Spinal cord (tissue), 10 donors: ENCODE measurements around the gene MICAL2. TPM values are rescaled to one million over a fixed set of nuclear protein-coding genes. Genes with fewer than 3 reads are reported as not detected.

Experiments
- DNase-seq, 6 donors: peaks; one replicate each; pipeline versions ENCODE4 v3.0.0 to v3.0.0-alpha.2; 2013 to 2015; ENCODE audit warnings: low spot score in 6 of 6, low read depth in 4 of 6
- H3K27ac ChIP-seq: one replicate; pipeline ENCODE4 v1.5.1; 2013; ENCODE audit warnings: low read depth, low read length, control low read depth
- H3K27me3 ChIP-seq: one replicate; pipeline ENCODE4 v1.6.1; 2013; ENCODE audit warnings: low read length; ENCODE audit not compliant: control insufficient read depth, insufficient read depth
- H3K36me3 ChIP-seq: one replicate; pipeline ENCODE4 v1.6.1; 2013; ENCODE audit warnings: low read length; ENCODE audit not compliant: control insufficient read depth, insufficient read depth
- H3K4me1 ChIP-seq: one replicate; pipeline ENCODE4 v1.6.1; 2013; ENCODE audit warnings: low read length; ENCODE audit not compliant: control insufficient read depth, insufficient read depth
- H3K4me3 ChIP-seq: one replicate; pipeline ENCODE4 v1.5.1; 2013; ENCODE audit warnings: low read depth, low read length, control low read depth
- H3K9me3 ChIP-seq: one replicate; pipeline ENCODE4 v1.6.1; 2013; ENCODE audit warnings: low read length; ENCODE audit not compliant: control insufficient read depth, insufficient read depth
- WGBS: methylation state at CpG from one replicate; pipeline ENCODE4 v1.1.5; 2013; ENCODE audit warnings: missing lambda C conversion rate; ENCODE audit not compliant: insufficient coverage; 5-methylcytosine and 5-hydroxymethylcytosine counted together
- polyA plus RNA-seq, 2 donors: library from polyadenylated mRNA; unstranded; fragments of 120-200 nt; gene quantifications; one replicate each; pipeline ENCODE4 v1.2.1, GENCODE V29; 2013; ENCODE audit not compliant: insufficient read length in 2 of 2
- total RNA-seq, 2 donors: library from RNA; depleted of rRNA in 1 of 2; stranded (reverse); fragments of 120-200 nt in 1 of 2; fragments of >200 nt in 1 of 2; gene quantifications; one replicate each; pipeline versions ENCODE4 v1.2.3 to v1.2.4, GENCODE V29; 2013 to 2014
- donor health status: healthy.

MICAL2 gene
- total and polyA plus RNA-seq, 4 donors, result 15.8 to 57.0 (median 23.2) TPM

DNA sequence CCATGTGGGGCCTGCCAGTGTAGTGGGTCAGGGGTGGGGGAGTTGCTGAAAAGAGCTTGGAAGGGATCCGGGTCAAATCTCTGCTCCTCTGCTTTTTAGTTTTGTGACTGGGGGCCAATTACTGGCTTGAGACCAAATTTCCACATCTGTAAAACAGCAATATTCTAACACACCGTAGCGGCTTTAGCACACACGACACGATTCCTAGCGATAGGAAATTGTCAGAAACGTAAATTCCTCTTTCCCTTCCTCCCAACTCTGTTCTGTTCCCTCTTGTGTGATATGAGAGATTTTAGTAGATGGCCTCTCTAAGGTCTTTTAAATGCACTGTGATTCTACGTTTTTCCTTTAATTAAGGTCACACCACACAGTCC lies 71.9 kb downstream of the MICAL2 start:
- Histone ChIP-seq H3K9me3 (no peaks in the 10 kb centered on the region), H3K4me1 (no peaks in the 10 kb centered on the region), H3K36me3 (no peaks in the 10 kb centered on the region), H3K27ac (no peak overlapping the region), H3K4me3 (no peak overlapping the region), H3K27me3 (peaks cover 2% of the 10 kb centered on the region)
- WGBS, result 91% methylated on average over 4 of the region's 8 CpGs
- DNase-seq, result no peak

DNA sequence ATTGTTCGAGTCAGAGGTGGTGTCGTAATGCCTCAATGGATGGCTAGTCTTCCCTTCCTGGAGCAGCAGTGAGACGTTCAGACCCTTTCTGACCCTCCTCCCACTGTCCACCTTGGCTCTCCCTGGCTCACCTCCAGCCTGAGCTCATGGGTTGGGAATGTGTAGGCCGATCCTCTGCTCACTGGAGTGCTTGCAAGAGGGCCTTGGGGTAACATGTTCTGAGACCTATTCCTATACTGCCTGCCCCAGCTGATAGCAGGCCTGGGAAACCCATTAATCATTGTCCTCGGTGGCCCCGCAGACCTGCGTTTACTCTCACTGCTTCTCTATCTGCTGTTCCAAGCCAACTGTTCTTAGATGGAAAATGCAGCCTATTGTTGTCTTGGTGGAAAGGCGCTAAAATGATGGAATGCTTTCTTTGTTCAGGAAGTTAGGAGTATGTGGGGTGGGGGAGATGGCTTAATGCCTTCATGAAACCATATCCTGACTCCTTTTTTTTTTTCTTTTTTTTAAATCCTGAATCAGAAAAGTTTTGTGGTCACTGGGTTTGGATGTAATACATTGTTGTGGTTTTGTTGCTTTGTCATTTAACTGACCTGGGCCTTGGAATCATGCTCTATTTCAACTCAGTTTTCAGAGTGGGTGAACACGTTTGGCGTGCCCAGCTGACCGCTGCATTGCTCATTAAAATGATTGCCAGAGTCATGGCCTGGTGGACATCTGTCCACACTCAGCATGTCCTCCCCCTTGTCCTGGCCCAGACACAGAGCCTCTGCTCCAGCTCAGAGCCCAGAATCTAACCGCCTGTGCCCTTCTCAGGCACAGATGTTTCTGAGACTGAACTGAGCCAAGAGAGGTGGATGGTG lies 72.5 kb downstream of the MICAL2 start:
- 66% methylated on average over 6 of the region's 12 CpGs for WGBS
- no peaks in the 10 kb centered on the region for H3K4me1 ChIP-seq

DNA sequence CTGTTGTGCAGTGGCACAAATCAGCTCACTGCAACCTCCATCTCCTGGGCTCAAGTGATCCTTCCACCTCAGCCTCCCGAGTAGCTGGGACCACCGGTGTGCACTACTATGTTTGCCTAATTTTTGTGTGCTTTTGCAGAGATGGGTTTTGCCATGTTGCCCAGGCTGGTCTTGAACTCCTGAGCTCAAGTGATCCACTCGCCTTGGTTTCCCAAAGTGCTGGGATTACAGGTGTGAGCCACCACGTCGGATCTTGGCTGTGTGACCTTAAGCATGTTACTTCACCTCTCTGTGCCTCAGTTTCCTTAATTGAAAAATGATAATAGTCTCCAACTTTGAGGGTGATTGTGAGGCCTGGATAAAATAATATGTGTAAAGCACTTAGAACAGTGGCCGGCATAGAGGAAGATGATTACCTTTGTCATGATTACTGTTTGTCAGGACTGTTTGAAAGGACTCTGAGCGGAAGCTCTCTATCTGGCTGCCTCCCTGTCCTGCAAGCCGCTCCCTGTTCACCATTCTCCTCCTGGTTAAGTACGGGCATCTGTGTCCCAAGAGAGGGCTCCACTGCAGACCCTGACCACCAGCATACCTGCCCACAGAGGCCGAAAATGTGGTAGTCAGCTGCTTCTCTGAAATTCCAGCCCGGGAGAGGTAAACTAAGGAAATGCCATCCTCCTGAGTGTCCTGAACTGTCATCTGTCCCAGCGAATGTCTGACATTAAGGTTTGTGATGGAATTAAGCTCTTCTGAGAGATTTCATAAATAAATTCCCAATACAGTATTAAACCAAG lies 73.6 kb downstream of the MICAL2 start:
- no peak for DNase-seq
- H3K36me3 ChIP-seq, result no peaks in the 10 kb centered on the region
- no peaks in the 10 kb centered on the region for H3K4me1 ChIP-seq
- peaks cover 2% of the 10 kb centered on the region for H3K27me3 ChIP-seq
- no peak overlapping the region for H3K4me3 ChIP-seq
- H3K27ac ChIP-seq, result no peak overlapping the region
- WGBS, result 100% methylated on average over 6 of the region's 12 CpGs
- H3K9me3 ChIP-seq, result no peaks in the 10 kb centered on the region

More for the DNA sequence above, 72.5 kb downstream of the MICAL2 start:
- no peak overlapping the region for H3K27ac ChIP-seq
- H3K9me3 ChIP-seq, result no peaks in the 10 kb centered on the region
- no peaks in the 10 kb centered on the region for H3K36me3 ChIP-seq
- peaks cover 2% of the 10 kb centered on the region for H3K27me3 ChIP-seq
- no peak for DNase-seq
- no peak overlapping the region for H3K4me3 ChIP-seq

DNA sequence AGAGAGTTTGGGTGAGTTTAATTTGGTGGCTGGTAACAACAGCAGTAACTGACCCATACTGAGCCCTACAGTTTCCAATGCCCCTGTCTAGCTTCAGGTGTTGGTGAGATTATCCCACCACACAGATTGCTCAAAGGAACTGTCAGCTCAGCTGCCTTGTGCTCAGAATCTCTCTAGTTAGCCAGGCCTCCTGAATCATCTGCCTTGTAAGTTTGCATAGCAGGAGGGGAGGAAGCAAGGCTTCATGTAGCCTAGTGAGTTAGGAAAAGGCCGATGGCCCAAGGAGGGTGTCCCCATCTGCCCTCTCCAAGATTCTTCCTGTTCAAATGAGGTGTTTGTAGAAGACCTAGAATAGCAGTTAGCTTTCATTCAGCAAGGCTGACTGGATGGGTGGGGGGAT lies 74.3 kb downstream of the MICAL2 start:
- no peak for DNase-seq
- H3K27me3 ChIP-seq, result peaks cover 2% of the 10 kb centered on the region
- no peaks in the 10 kb centered on the region for H3K36me3 ChIP-seq
- no peaks in the 10 kb centered on the region for H3K9me3 ChIP-seq
- no CpG with 5 or more reads among the region's 1 CpG for WGBS
- H3K27ac ChIP-seq, result no peak overlapping the region
- H3K4me3 ChIP-seq, result no peak overlapping the region
- no peaks in the 10 kb centered on the region for H3K4me1 ChIP-seq

DNA sequence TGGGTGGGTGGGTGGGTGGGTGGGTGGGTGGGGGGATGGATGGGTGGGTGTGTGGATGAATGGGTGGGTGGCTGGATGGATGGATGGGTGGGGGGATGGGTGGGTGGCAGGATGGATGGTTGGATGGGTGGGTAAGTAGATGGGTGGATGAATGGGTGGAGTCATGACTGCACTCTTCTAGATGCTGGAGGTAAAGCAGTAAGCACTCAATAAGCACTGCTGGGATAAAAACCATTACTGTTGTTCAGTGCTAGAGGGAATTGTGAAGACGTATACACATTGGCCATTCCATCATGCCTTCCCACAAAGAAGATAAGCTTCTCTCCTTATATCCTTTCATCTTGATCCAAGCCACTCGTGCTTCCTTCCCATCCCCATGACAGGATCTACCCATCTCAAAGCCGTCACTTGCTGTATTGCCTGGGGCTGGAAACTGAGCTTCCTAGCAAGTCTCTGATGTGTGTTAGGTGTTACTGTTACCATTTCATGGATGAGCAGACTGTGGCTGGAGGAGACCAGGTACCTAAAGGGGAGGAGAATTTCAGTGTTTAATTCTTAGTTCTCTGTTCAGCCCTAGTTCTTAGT lies 74.8 kb downstream of the MICAL2 start:
- no peak overlapping the region for H3K27ac ChIP-seq
- no peaks in the 10 kb centered on the region for H3K4me1 ChIP-seq

DNA sequence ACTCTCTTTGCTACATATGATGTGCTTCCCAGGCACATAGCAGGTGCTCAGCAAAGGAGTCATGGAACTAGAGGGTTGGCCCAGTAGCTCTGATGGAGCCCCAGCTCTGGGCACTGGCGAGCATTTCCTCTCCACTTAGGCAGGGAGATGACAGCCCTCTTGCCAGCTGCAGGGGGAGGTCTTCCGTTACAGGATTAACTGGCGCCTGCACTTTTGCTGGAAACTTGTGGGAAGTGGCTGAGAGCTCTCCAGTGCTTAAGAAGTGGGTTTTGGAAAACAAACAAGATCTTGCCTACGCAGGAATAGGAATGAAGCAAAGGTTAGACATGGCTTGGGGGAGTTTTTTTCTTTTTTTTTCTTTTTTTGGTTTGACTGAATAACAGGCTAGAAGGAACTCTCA lies 75.5 kb downstream of the MICAL2 start:
- no peak overlapping the region for H3K4me3 ChIP-seq
- no peaks in the 10 kb centered on the region for H3K4me1 ChIP-seq
- DNase-seq, result no peak
- H3K27ac ChIP-seq, result no peak overlapping the region
- WGBS, result 61% methylated on average over 4 of the region's 4 CpGs
- H3K36me3 ChIP-seq, result no peaks in the 10 kb centered on the region
- no peaks in the 10 kb centered on the region for H3K9me3 ChIP-seq
- peaks cover 2% of the 10 kb centered on the region for H3K27me3 ChIP-seq

More for the DNA sequence above, 74.8 kb downstream of the MICAL2 start:
- DNase-seq, result no peak
- Histone ChIP-seq H3K9me3 (no peaks in the 10 kb centered on the region), H3K27me3 (peaks cover 2% of the 10 kb centered on the region), H3K36me3 (no peaks in the 10 kb centered on the region), H3K4me3 (no peak overlapping the region)
- 87% methylated on average over 3 of the region's 3 CpGs for WGBS

DNA sequence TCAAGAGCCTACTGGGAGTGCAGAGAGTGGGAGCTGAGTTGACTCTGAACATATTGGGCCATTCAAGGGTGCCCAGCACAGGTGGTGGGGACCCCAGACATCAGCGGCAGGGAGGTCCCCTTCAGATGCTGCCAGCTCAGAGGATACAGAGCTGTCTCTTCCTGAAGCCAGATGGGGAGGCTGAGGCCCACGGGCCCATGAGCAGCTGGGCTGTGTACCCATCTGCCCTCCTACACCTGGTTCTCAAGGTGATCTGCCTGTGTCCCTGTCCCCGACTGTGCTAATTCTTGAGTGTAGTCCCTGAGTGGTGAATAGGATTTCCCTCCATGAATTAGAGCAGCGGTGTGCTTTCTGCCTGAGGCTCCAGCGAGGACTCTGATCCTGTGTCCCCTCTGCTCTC lies 76.3 kb downstream of the MICAL2 start:
- peaks cover 2% of the 10 kb centered on the region for H3K27me3 ChIP-seq
- DNase-seq, result no peak
- no peaks in the 10 kb centered on the region for H3K9me3 ChIP-seq
- no peaks in the 10 kb centered on the region for H3K36me3 ChIP-seq
- no peak overlapping the region for H3K27ac ChIP-seq
- WGBS, result 100% methylated on average over 1 of the region's 5 CpGs
- H3K4me1 ChIP-seq, result no peaks in the 10 kb centered on the region
- no peak overlapping the region for H3K4me3 ChIP-seq

DNA sequence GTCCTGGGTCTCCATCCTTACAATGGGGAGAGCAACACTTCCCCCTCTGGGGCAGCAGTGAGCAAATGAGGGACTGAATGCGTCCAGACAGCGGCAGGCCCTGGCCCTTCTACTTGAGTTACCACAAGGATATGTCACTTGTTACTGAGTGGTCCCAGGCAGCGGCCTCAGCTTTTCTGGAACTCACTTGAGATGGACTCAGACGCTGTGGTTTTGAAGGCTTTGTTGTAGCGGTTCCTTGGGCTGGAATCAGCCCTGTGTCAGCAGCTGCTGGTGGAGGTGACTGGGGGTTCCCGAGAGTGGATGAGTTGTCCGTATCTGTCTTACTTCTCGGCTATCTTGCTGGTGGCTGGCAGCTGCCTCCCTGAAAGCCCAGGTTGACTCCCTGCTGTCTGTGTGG lies 77.0 kb downstream of the MICAL2 start:
- Histone ChIP-seq H3K9me3 (no peaks in the 10 kb centered on the region), H3K36me3 (no peaks in the 10 kb centered on the region), H3K4me1 (no peaks in the 10 kb centered on the region), H3K27me3 (peaks cover 2% of the 10 kb centered on the region), H3K4me3 (no peak overlapping the region), H3K27ac (no peak overlapping the region)
- DNase-seq, result no peak
- WGBS, result 83% methylated on average over 8 of the region's 8 CpGs

DNA sequence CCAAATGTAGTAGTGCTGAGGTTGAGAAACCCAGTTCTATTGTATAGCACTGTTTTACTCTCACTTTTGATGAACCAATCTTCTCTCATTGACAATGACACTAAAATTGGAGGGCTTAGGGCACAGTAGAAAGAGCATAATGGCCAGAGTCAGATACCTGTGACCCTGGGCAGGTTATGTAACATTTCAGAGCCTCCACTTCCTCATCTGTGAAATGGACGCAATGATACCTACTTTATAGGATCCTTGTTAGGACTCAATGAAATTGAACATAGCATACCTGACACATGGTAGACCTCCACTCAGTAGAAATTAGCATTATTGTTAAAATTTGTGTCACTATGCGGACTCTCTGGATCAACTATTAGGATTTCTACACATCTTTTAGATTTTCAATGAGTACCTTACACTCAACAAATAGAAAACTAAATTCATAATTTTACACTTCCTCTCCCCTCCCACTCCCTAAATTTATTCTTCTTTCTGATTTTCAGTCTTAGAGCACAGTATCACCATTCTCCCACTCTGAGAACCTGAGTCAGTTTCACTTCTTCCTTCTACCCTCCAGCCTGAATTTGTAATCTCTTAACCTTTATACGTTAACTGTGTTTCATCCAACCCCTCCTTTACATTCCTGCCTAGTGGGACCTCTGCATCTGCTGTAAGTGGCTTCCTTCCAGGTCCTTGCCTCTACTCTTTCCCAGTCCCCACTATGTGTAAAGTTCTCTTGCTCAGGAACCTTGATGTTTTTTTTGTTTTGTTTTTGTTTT lies 78.3 kb downstream of the MICAL2 start:
- WGBS, result no CpG with 5 or more reads among the region's 3 CpGs
- Histone ChIP-seq H3K27ac (no peak overlapping the region), H3K4me3 (no peak overlapping the region), H3K4me1 (no peaks in the 10 kb centered on the region), H3K36me3 (no peaks in the 10 kb centered on the region), H3K9me3 (no peaks in the 10 kb centered on the region), H3K27me3 (peaks cover 2% of the 10 kb centered on the region)
- DNase-seq, result no peak
